GM10248 (cell line): ENCODE results near the gene PPARA.

Experiments
- CTCF ChIA-PET: fragments of 300-600 bp; sonication (Branson Sonifier 250); formaldehyde crosslinking; extraction: SDS; loops from one replicate; lab custom pipeline; 2021; ENCODE audit warnings: antibody characterized with exemption; lab: Yijun Ruan, JAX
- POLR2A ChIA-PET: fragments of 350-650 bp; sonication (Branson Sonifier 250); formaldehyde crosslinking; extraction: SDS; loops from one replicate; lab custom pipeline; 2020; ENCODE audit warnings: antibody characterized with exemption; lab: Yijun Ruan, JAX
- DNase-seq: peaks from one replicate; pipeline ENCODE4 v3.0.0; 2012; ENCODE audit errors: extremely low spot score
- TF ChIP-seq, protein P1 (sequence below): IDR thresholded peaks from 2 replicates; pipeline ENCODE4 v1.5.1; 2012; ENCODE audit warnings: mild to moderate bottlenecking, low read depth; ENCODE audit errors: extremely low read depth, missing control alignments, control extremely low read depth

The PPARA gene

DNA sequence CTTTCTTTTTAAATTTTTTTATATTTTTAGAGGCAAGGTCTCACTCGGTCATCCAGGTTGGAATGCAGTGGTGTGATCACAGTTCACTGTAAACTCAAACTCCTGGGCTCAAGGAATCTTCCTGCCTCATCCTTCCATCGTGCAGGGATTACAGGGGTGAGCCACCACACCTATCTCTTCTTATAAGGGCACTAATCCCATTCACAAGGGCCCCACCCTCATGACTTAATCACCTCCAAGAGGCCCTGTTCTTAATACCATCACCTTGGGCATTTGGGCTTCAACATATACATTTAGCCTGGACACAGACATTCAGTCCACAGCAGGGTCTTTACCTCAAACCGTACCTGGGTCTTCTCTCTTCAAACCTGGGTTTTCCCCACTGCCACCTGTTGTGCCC, 141.8 kb downstream of the PPARA start:
- TF ChIP-seq, protein P1, sequence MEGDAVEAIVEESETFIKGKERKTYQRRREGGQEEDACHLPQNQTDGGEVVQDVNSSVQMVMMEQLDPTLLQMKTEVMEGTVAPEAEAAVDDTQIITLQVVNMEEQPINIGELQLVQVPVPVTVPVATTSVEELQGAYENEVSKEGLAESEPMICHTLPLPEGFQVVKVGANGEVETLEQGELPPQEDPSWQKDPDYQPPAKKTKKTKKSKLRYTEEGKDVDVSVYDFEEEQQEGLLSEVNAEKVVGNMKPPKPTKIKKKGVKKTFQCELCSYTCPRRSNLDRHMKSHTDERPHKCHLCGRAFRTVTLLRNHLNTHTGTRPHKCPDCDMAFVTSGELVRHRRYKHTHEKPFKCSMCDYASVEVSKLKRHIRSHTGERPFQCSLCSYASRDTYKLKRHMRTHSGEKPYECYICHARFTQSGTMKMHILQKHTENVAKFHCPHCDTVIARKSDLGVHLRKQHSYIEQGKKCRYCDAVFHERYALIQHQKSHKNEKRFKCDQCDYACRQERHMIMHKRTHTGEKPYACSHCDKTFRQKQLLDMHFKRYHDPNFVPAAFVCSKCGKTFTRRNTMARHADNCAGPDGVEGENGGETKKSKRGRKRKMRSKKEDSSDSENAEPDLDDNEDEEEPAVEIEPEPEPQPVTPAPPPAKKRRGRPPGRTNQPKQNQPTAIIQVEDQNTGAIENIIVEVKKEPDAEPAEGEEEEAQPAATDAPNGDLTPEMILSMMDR = no peak
- POLR2A ChIA-PET = no interaction called here
- DNase-seq = no peak
- CTCF ChIA-PET = no interaction called here

DNA sequence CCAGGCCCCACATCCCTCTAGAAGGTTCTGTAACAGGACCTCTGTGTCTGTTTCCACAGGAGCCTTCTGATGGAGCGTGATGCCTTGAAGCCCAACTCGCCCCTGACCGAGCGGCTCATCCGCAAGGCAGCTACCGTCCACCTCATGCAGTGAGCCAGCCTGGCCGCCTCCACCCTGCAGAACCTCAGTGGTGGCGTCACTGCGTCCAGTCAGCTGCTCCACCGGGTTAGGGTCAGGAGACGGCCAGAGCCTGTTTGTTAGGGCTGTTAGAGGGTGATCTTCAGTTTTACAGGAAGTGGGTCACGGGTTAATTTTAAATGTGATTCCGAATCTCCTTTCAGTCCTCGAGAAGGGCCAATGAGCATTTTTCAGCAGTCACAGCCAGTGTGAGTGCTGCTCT, 142.4 kb downstream of the PPARA start:
- DNase-seq = no peak
- TF ChIP-seq, protein P1 = no peak
- ChIA-PET POLR2A (no interaction called here), CTCF (no interaction called here)
